ENCODE results near the gene NSUN6. TPM values are rescaled to one million over a fixed set of nuclear protein-coding genes. Genes with fewer than 3 reads are reported as not detected.

The NSUN6 gene
- total and polyA plus RNA-seq, 10 of the 15 experiments (the other 5 are each of a cell fraction or from before 2014, with no cell fraction given): 10.2 to 25.0 (median 15.6) TPM

DNA sequence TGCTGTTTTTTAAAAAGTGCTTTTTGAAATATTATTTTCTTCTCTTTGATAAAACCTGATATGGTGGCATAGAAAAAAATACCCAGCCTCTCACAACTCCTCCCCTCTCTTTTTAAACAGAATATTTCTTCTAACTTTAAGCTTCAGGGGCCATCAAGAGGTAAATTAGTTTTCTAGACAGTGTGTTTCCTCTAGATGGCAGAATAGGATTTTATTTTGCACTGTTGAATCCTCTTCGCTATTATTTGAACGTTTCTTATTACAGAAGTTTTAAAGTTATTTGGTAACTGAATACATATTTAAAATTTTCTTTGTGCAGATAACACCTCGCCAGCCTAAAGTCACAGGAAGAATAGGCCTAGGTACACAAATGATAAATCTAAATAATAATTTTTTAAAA, 38.1 kb upstream of the NSUN6 start:
- POLR2A ChIA-PET: no interaction called here
- no peaks in the 10 kb centered on the region for H3K36me3 ChIP-seq (ENCODE audit: control insufficient read depth in 2 of 2, insufficient read depth in 2 of 2, low read length in 1 of 2)
- no peak overlapping the region for H3K4me2 ChIP-seq (ENCODE audit: control insufficient read depth, insufficient read depth)
- SMC1A ChIA-PET (ENCODE audit: uncharacterized antibody, unreplicated experiment): interaction anchor here (0.8 kb wide), 1 partner anchor 399 kb away, joined by 3 read pairs; no protein-coding TSS in a partner anchor
- no peaks in the 10 kb centered on the region for H3K4me1 ChIP-seq (ENCODE audit: control insufficient read depth, insufficient read depth, low read length)
- H4K20me1 ChIP-seq (ENCODE audit: control insufficient read depth, insufficient read depth): no peaks in the 10 kb centered on the region
- WGBS (ENCODE audit: insufficient coverage, insufficient replicate concordance, low lambda C conversion rate, missing lambda C conversion rate): 14% methylated on average over 3 of the region's 3 CpGs
- no peak overlapping the region for H2AFZ ChIP-seq (ENCODE audit: control insufficient read depth, low read depth, low read length)
- no peaks in the 10 kb centered on the region for H3K79me2 ChIP-seq (ENCODE audit: control insufficient read depth, insufficient read depth, low read length)
- H3K9me3 ChIP-seq (replicated peaks; ENCODE audit: control insufficient read depth, insufficient read depth, low read length): no peaks in the 10 kb centered on the region
- DNase-seq (ENCODE audit: low read depth, low spot score) (no peak), ATAC-seq (peak; percentile 55), FAIRE-seq (no peak)
- RAD21 ChIA-PET (ENCODE audit: unreplicated experiment): no interaction called here
- H3K9ac ChIP-seq (ENCODE audit: control insufficient read depth, insufficient read depth, low read length): no peak overlapping the region
- TF ChIP-seq ZNF217 (IDR thresholded peaks at IDR 0.05): no peak
- TF ChIP-seq, protein P1, sequence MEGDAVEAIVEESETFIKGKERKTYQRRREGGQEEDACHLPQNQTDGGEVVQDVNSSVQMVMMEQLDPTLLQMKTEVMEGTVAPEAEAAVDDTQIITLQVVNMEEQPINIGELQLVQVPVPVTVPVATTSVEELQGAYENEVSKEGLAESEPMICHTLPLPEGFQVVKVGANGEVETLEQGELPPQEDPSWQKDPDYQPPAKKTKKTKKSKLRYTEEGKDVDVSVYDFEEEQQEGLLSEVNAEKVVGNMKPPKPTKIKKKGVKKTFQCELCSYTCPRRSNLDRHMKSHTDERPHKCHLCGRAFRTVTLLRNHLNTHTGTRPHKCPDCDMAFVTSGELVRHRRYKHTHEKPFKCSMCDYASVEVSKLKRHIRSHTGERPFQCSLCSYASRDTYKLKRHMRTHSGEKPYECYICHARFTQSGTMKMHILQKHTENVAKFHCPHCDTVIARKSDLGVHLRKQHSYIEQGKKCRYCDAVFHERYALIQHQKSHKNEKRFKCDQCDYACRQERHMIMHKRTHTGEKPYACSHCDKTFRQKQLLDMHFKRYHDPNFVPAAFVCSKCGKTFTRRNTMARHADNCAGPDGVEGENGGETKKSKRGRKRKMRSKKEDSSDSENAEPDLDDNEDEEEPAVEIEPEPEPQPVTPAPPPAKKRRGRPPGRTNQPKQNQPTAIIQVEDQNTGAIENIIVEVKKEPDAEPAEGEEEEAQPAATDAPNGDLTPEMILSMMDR (IDR thresholded peaks at IDR 0.05 in 2 of 3, conservative IDR thresholded peaks at IDR 0.05 in 1 of 3; ENCODE audit: control insufficient read depth in 2 of 3, extremely low read depth in 1 of 3, insufficient read depth in 1 of 3, low read depth in 3 of 3, low read length in 3 of 3): peak in 2 of 3 experiments; percentile 27 to 44; a peak in 2 of 6 replicates
- no peak for TF ChIP-seq SIN3A (IDR thresholded peaks at IDR 0.05; ENCODE audit: low read depth, low read length)
- peak; percentile 57 for TF ChIP-seq RAD21 (IDR thresholded peaks at IDR 0.05; ENCODE audit: insufficient read depth, low read depth, low read length)
- no peak for TF ChIP-seq FOXM1 (IDR thresholded peaks at IDR 0.05; ENCODE audit: low read depth, low read length)
- no peak for TF ChIP-seq RELA (IDR thresholded peaks at IDR 0.05; ENCODE audit: borderline replicate concordance, partially characterized antibody)
- no peak for TF ChIP-seq MEF2A (IDR thresholded peaks at IDR 0.05; ENCODE audit: insufficient read depth, low read depth, low read length)
- TF ChIP-seq ZNF207 (IDR thresholded peaks at IDR 0.05; ENCODE audit: borderline replicate concordance): no peak
- TF ChIP-seq SMC3 (IDR thresholded peaks at IDR 0.05; ENCODE audit: borderline replicate concordance, low read length): 0 out of 2 replicates have a peak, but pooled peaks have one; percentile 10
- H3K27ac ChIP-seq (ENCODE audit: control insufficient read depth, insufficient read depth): no peak overlapping the region
- no peaks in the 10 kb centered on the region for H3K27me3 ChIP-seq (replicated peaks in 1 of 2; ENCODE audit: control insufficient read depth in 2 of 2, insufficient read depth in 2 of 2, low read length in 1 of 2)
- CTCF ChIA-PET: interaction anchor here (0.7 to 1.8 kb wide), 3 partner anchors 11 to 439 kb away, joined by 3 to 4 read pairs (median 3); no protein-coding TSS in a partner anchor
- BruUV-seq (replicated peaks): no TSS peak
- intact Hi-C loops (cut with micrococcal nuclease; ENCODE audit: unreplicated experiment) (no loop called here), in situ Hi-C loops (cut with MboI) (no loop called here)
- H3K4me3 ChIP-seq: no peak overlapping the region

Measured in GM12878 (cell line).